ENCODE measurements around the gene TNS1.
"Not testable (repeated sequence)": the region's sequence is repeated elsewhere in the genome, so short reads cannot be mapped to it uniquely, and the experiment has no call there.

The TNS1 gene
- total RNA-seq: 0.07 to 0.31 reads per million in 2 donors

DNA sequence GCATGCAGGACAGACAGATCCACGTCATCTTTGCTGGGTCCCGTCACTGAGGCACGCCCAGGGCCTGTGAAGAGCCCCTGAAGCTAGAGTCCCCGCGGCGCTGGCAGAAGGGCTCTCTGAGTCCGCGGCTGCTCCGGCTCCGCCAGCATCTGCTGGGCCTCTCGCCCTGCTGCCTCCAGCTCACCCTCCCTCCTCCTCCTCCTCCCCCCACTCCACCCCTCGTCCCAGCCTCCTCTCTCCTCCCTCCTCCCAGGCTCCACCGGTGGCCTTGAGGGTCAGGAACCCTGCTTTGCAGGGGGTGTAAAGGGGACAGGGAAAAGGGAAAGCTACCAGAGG lies at the start of gene TNS1:
Gene TNS1 (minus strand): TSS at position 151 of the 336 bp plus-strand sequence. CDS start 123 bp downstream, at position 28.
- no peak for DNase-seq

DNA sequence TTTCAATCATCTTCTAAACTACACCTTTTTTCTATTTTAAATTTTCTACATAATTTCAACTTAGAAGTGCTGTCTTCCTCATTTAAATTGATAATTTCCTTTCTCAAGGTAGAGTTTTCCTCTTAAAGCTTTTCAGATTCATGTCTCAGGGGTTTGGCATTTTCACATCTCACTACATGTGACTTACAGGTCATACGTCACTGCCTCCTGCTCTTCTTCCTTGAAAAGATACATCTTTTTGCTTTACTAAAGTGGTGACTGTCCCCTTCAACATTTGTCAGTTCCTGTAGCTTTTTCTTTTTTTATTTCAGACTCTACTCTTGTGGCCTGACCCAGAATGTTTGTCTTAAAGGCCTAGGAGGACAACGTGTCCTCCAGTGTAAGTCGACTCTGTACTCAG lies 49.1 kb upstream of the TNS1 start:
- no peak for DNase-seq

DNA sequence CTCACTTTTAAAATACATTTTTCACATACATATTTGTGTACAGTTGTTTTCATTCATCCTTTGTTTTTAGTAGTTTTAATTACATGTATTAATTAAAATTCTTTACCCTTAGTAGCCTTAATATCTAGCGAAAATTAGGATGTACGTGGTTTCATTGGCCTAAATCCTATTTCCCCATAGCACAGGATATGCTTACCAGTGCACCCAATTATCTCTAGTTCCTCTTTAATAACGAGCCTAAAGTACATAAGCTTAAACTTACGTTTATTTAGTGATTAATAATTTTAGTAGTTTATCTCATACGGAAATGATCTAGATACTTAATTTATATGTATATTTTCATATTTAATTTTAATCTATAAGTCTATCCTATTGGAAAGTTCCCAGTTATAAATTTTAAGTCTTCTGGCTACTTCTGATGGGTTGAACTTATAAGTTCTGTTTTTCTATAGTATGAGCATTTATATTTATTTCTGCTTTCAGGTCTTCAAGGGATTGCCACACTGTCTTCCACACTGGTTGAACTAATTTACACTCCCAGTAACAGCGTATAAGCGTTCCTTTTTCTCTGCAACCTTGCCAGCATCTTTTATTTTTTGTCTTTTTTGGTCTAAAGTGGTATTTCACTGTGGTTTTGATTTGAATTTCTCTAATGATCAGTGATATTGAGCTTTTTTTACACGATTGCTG lies 44.9 kb upstream of the TNS1 start:
- no peak for DNase-seq

DNA sequence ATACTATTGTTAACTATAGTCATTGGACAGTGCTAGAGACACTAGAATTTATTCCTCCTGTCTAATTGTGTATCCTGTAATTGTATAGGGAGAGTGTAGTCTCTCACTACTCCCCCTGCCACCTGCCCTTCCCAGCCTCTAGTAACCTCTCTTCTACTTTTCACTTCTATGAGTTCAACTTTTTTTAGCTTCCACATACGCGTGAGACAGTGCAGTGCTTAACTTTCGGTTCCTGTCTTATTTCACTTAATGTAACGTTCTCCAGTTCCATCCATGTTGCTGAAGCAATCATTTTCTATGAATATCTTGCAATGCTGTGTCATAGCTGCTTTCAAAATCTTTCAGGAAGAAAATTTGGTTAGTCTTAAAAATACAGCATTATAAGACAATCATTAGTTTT lies 43.4 kb upstream of the TNS1 start:
- DNase-seq: no peak

DNA sequence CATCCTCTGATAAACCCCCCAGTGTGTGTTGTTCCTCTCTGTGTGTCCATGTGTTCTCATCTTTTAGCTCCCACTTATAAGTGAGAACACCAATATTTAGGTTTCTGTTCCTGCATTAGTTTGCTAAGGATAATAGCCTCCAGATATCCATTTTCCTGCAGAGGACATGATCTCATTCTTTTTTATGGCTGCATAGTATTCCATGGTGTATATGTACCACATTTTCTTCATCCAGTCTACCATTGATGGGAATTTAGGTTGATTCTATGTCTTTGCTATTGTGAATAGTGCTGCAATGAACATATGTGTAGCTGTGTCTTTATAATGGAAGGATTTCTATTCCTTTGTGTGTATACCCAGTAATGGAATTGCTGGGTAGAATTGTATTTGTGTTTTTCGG lies 41.8 kb upstream of the TNS1 start:
- not testable (repeated sequence) for DNase-seq

DNA sequence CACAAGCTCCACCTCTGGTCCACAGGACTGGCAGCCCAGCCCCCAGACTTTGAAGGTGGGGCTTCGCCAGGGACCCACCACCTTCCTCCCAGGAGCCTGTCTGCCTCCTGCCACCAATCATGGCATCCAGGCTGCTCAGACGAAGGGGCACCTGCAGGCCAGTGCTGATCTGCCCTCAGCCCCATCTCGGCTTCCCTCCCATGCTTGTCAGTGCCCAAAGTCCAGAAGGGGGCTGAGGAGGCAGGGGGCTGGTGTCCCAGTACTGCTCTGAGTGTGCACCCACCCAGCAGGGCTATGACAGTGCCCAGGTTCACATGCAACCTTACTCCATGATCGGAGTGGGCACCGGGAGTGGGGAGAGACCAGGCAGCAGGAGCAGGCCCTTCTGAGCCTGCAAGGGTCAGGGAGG lies 40.9 kb upstream of the TNS1 start:
- DNase-seq: no peak

DNA sequence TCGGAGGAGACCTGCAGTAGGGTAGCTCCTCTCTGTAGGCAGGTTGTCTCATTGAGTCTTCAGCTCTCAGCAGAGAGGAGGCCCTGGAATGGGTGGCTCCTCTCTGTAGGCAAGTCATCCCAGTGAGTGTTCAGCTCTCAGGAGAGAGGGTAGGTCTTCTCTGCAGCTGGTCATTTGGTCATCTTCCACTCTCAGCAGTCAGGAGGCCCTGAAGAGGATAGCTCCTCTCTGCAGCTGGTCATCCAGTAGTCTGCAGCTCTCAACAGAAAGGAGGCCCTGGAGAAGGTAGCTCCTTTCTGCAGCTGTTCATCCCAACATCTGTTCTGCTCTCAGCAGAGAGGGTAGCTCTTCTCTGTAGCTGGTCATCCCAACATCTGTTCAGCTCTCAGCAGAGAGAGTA lies 40.3 kb upstream of the TNS1 start:
- DNase-seq: no peak

DNA sequence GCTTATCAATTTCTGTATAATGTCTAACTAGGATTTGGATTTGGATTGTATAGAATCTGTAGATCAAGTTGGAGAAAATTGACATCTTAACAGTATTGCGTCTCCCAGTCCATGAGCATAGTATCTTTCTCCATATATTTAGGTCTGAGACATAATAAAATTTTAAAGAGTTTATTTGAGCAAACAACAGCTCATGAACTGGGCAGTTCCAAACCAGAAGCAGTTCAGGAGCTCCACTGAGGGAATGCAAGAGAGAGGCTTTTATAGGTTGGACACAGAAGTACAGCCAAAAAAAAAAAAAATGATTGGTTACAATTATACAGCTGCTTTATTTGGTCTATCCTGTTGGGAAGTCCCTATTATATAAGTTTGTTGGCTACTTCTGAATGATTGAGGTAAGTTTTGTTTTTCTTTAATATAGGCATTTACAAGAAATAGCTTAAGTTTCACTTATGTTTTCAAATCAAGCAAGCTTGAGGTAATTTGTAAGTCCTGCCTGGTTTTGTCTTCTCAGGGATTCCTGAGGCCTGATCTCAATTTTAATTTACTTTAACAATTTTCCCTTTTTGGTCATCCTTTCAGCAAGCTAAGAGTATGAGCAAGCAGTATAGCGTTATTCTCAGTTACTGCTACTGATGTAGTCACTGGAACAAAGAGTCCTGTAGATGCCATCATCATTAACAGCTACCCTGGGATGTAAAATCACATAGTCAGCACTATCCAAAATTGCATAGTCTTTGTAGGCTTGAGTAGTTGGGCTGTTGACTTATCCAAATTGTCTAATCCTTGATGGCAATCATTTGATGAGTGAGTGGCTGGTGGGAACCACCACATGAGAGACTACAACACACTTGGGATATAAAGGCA lies 38.7 kb upstream of the TNS1 start:
- no peak for DNase-seq

DNA sequence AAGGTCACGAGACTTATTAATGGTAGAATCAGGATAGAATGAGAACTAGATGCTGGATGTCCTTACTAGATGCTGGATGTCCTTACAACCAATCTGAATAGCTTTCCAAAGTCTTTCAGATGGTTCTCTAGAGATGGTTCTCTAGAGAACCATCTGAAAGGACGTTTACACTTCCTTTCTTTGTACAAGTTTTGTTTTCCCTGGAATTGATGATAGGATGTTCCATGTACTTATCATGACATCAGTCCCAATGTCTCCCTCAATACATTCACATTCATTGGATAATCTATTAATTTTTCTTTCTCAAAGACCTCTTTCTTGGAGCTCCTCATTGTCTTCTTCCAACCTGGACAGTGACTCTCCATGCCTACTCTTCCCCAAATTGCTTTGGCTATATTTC lies 38.1 kb upstream of the TNS1 start:
- no peak for DNase-seq

DNA sequence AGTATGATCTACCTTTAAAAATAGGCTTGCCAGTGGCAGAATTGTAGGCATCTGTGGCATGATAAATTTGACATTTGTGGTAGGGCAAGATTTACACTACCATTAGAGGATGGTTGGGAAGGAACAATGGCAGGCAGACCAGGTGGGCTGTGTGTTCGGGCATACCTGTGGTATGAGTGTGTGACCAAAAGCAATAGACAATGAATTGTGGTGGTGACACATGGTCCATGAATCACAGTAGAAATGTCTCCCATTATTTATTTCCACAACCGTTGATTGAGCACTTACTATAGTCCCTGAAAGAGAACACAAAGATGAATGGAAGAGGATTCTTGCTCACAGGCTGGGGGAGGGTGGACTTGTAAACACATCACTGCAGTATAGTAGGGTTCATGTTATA lies 36.4 kb upstream of the TNS1 start:
- DNase-seq: no peak

DNA sequence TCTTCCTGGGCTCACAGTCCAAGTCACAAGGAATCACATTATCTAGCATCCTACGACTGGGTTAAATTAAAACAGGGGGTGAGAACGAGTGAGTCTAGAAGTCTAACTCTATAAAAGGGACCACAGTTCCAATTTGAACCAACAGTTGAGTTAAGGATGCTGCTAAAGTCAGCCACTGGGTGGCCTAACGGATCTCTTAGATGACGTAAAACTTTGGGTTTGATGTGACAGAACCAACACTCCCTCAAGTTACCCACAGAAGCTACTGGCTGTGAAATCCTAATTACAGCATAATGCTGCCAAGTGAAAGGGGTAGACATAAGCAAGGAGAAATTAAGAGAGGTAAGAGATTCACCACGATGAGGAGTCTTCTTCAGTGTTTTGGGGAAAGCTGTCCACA lies 33.6 kb upstream of the TNS1 start:
- no peak for DNase-seq

DNA sequence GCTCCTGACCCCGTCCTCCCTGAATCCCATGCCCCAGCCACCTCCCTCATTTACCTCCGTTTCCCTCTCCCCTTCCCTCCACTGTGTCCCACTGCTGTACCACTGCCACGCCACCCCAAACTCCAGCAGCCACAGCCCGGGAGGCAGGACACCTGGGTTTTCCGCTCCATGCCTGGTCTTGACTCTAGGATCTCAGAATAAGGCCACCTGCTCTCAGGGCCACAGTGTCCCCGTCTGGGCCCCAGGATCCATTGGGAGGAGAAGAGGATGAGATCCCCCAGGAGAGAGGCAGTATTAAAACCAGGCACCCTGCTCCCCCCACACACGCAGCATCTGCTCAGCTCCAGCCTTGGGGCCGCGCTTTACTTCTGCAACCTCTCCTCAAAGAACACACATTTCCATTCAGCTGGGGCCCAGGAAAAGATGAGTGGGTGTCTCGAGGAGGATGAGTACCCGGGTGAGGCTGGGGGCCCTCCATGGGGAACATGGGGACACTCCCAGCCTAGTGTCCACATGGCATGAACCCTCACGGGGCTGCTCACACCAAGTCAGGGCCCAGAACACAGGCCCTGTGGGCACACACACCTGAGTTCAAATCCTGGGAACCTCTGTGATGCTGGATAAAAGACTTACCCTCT lies 32.8 kb upstream of the TNS1 start:
- no peak for DNase-seq

DNA sequence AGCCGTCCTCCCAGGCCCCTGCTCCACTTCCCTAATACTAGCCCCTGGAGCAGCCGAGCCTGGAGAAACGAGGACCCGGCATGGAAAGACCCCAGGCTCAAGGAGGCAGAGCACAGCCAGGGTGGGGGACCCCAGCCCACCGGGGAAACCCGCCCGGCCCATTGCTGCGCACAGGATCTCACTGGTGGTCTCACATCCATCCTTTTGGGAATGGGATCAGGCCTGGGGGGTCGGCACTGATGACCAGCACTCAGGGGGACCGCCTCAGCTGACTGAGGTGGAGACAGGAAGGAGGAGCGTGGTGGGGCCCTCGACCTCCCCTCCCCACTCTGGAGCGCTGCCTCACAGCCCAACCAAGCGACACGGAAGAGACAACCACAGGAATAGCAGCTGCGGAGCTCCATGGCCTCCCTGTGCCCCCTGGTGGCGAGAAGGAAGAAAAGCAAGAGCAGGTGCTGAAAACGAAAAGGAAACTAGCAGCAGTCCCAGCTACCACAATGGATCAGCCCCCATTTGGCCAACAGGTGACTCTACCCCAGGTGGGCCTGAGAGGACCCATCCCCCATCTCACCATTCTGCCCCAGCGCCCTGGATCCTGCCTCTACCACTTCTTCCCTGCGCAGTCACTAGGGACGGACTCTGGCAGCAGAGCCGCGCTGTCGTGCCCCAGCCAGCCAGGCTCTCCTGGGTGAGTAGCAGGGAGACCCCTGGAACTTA lies 31.9 kb upstream of the TNS1 start:
- DNase-seq: peak in 4 of 5 experiments; percentile 23 to 84 (median 53)

DNA sequence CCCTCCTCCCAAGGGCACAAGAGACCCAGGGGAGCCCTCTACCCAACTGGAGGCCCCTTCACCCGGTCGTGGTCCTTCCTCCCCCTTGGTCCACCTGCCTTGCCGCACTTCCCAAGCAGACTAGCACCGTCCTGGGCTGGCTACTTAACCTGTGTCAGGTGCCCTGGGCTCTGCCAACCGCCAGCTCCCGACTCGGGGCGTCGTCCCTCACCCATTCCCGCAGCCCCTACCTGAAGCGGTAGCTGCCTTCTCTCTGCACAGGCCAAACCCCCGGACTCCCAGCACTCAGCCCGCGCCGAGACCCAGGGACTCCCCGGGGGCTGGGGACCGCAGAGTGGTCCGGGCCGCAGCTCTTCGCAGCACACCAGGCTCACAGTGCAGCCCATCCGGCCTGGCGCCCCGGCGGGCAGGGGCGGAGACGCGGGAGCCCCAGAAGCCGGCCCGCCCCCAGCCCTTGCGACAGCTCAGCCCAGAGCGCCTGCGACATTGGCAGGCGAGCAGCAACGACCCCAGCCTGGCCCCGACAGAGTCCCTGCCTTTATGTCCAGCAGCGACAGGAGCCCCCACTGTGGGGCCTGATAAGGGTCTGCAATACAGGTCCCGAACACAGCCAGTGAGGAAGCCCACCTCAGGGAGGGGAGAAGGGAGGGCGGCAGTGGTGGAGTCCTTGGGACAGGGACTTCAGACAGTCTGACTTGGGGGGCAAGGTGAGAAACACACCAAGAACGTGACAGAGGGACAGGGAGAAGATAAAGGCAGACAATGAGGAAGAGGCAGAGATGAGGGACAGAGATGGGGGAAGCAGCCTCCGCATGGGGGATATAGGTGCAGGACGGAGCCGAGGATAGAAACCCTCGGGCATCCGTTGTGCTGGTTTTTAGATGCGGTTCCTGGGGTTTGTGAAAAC lies 31.0 kb upstream of the TNS1 start:
- no peak for DNase-seq

DNA sequence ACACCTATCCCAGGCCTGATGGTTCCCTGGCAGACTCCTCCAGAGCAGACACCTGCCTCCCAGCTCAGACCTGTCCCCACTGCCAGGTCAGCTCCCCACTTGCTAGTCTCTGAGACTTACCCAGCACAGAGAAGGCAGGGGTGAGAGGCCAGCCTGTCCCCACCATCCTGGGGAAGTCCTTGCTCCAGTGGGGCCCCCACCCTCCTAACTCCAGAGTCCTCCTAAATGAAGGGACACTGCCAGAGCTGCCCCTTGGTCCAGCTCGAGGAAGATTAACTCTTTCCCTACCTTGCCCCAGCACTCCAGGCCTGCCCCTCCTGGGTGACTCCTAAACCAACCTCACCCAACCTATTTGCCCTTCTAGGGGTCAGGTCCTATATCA lies 30.4 kb upstream of the TNS1 start:
- DNase-seq: no peak

DNA sequence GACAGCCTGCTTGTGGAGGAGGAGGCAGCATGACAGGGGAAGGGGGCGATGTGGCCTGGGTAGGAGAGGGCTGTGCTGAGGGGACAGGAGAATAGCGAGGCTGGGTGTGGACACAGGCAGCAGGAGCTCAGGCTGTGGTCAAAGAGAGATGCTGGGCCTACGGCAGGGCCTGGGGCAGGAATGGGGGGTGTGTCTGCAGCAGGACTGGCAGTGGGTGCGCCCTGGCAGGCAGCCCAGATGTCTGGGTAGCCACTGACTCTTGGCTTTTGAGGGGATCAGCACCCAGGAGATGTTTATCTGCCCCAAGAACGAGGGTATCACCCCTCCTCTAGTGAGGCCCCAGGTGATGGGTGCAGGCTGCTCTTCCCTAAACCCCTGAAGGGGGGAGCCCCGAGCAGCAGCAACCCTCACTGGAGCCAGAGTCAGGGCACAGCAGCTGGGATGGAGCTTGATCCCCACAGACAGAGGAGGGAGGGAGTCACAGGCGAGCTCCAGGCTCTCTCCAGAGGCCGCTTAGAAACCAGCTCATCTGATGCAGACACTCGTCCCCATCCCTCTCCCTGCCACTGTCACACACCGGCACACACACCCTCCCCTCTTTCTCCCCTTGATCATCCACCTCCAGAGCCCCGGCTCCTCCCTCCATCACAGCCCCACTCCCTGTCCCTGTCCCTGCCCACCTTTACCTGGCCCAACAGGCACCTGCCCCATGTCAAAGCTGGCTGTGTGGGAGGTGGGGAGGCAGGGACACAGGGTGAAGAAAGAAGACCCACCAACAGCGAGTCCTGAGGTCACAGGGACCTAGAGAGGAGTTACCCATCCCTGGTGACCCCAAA lies 29.8 kb upstream of the TNS1 start:
- no peak for DNase-seq

DNA sequence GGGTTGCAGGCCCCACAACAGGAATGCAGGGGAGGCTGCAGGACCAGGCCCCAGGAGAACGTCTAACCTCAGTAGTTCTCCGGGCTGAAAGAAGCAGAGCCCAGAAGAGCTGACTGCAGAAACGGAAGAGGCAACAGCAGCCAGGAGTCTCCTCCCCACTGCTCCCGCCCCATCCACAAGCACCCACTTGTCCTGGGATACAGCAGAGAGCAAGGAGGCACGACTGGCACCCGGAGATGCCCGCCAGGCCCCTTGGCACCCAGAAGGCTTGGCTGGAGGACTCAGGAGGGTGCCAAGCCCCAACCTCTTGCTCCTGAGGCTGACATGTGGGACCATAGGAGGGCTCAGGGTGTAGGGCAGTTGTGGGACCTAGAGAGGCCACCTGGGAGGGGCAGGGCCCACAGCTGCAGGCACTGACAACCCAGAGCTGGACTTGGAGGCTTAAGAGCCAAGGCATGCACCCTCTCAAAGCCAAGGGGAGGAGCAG lies 29.0 kb upstream of the TNS1 start:
- DNase-seq: no peak

DNA sequence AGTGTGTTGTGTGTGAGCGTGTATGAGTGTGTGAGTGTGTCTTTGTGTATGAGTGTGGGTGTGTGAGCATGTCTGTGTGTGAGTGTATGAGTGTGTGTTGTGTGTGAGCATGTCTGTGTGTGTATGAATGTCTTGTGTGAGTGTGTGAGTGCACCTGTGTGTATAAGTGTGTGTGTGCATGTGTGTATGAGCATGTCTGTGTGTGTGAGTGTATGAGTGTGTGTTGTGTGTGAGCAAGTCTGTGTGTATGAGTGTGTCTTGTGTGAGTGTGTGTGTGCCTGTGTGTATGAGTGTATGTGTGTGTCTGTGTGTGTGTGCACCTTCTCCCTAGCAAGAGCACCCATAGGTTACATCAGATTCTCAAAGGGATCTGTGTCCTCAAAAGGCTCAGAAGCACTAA lies 28.5 kb upstream of the TNS1 start:
- DNase-seq: no peak

DNA sequence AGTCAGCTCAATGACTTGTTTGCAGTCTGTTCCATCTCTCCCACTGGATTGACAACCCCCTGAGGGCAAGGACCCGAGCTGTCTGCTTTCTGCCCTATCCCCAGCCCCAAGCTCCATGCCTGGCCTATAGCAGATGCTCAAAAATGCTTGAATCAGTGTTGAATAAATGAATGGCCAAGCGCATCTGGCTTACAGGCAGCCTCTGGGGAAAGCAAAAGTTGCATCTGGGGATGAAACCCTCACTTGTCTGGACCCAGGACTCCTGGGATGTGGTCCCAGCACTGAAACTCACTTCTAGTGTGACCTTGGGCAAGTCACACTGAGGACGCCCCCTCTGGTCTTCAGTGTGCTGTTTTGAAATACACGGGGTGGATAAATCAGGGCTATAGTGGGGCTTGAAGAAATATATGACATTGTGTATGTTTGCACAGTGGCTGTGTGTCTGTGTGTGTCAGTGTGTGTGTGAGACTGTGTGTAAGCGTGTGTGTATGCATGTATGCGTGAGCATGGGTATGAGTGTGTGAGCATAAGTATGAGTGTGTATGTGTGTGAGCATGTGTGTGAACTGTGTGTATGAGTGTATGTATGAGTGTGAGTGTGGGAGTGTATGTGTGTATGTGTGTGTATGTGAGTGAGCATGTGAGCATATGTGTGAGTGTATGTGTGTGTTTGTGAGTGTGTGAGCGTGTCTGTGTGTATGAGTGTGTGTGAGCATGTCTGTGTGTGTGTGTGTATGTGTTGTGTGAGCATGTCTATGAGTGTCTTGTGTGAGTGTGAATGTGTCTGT lies 27.8 kb upstream of the TNS1 start:
- DNase-seq: no peak
